T-helper 9 cell (primary cell): Measurements from ENCODE around the gene CERS1.

ENCODE experiments used
- DNase-seq: peaks from one replicate; pipeline ENCODE4 v3.0.0-alpha.2; 2020

Gene CERS1

DNA sequence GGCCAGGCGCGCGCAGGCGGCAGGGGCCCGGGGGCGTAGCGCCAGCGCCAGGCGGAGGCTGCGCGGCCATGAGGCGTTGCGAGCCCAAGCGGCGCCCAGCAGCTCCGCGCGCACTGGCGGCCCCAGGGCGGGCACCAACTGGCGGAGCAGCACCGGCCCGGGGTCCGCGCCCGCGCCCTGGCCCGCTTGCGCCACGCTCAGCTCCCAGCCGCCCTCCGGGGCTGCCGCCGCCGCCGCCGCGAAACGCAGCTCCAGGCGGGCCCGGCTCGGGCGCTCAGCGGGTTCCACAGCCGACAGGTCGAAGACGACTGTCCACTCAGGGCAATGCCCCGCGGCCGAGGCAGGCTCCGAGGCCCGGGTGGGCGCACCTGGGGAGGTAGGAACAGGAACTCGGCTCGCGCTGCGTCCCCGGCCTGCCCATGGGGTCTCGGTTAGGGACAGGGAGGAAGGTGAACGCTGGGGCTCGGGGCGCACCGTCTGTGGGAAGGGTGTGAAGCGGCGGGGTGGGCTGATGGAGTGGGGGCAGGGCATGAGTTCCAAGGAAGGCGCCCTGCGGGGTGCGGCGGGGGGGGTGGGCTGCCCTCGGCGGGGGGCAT lies 26.8 kb downstream of the CERS1 start:
- no peak for DNase-seq

DNA sequence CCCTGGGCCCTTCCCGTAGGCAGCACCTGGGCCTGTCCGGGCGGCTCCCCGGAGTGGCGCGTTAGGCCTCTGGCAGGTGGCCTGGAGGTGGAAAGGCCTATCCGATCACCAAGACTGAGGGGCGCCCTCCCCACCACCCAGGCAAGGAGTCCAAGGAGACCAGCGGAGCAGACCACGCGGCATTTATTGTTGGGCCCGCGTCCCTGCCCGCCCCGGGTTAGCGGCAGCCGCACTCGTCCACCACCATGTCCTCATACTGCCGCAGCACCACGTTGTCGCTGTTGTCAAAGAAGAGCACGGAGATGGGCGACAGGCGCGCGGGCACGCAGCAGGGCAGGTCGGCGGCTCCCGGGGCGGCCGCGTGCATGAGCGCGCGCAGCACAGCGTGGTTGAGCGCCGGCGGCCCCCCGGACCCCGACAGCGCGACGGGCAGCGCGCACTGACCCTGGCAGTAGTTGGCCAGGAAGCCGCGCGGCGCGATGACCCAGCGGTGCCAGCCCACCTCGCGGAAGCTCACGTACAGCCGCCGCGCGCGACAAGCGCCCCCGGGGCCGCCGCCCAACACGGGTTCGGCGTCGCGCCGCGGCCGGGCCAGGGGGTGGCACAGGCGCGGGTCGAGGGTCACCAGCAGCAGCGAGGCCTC lies 27.5 kb downstream of the CERS1 start:
- no peak for DNase-seq

DNA sequence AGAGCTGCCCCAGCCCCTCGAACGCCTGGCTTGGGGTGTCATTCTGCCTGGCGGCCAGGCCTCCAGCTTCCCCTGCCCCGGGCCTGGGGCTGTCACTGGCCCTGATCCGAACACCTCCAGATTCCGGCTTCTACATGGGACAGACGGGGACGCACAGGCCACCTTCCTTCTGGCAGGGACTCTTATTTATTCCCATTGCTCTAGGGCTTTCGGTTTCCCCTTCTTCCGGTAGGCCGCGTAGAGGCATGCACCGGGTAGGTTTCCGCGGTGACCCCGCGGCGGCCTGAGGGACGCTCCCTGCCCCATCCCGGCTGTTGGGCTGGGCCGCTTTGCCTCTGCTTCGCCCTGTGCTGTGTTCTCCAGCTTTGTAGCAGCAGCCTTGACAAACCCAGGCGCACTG lies 28.2 kb downstream of the CERS1 start:
- no peak for DNase-seq

DNA sequence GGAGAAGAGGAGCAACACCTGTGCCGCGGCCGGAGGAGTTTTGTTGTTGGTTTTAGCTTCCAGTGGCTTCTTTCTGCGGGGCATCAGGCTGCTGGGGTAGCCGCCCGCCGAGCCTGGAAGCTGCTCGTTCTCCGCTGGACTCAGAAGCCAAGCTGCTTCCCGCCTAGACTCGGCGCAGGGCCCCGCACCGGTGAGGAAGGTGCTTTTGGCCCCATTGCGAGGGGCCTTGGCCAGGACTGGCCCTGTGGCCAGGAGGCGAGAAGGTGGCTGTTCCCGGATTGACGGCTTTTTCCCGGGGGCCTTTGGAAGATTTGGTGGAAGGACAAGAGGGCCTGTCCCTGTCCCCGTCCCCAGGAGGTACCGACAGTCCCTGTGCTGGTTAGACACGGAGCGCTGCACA lies 28.8 kb downstream of the CERS1 start:
- no peak for DNase-seq

DNA sequence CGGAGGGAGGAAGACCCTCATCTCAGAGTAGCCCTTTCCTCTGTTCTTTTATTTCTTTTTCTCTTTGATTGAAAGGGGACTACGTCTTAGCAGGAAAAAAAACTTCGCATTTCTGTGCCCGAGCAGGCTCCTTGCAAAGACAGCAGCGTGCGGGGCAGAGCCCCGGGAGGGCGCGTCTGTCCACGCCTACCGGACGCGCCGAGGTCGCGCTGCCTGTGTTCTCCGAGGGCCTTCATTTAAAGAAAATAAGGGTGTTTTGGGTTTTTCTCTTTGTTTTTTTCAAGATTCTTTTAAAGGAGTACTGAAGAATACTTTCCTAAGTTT lies 29.2 kb downstream of the CERS1 start:
- no peak for DNase-seq

DNA sequence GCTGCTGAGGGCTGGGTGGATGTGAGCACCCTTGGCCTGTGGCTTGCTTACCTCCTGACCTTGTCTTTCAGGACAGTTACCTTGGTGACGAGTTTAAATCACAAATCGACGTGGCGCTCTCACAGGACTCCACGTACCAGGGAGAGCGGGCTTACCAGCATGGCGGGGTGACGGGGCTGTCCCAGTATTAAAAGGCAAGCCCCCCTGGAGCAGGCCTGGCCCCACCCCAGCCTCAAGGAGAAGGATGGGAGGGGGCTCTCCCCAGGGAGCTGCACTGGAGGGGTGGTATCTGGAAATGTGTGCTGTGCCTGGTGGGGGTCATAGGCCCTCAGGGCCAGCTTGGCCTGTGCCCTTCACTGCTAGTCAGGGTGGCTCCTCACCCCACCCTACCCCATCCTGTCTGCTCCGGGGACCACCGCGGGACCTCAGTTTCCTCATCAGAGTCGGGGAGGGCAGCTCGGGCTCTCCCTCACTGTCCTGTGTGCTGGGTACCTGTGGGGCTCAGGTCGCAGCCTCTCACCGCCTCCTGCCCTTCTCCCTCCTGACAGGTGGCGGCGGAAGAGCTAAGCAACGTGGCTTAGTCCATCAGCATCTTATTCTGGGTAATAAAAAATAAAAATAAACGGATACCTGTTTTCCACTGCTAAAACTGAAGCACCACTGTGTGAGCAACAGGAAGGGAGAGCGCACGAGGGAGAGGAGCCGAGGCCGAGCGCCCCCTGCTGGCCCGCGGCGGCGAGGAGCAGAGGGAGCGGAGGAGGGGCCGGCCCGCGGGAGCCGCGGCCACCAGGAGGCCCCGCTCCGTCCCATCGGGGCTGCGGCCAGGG lies 29.8 kb downstream of the CERS1 start:
- peak; percentile 63 for DNase-seq

DNA sequence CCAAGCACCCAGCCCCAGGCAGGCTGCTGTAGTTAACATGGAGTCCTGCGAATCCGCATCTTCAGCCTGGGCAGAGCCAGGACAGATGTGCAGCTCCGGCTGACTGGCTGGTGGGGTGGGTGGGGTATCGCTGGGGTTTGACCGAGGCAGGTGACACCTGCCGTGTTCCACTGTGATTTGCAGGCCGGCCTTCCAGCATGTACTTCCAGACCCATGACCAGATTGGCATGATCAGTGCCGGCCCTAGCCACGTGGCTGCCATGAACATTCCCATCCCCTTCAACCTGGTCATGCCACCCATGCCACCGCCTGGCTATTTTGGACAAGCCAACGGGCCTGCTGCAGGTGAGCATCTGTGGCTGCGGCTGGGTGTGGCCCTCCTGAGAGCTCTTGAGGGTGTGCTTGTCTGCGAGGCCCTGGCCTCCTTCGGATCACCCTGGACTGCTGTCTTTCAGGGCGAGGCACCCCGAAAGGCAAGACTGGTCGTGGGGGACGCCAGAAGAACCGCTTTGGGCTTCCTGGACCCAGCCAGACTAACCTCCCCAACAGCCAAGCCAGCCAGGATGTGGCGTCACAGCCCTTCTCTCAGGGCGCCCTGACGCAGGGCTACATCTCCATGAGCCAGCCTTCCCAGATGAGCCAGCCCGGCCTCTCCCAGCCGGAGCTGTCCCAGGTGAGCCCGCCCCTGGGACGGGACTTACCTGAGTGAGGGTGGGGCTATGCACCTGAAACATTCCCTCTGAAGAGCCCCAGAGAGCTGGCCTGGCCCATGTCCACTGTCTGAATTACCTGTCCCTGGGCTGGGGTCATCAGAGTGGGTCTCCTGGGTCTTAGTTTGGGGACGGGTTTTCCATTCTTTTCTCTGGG lies 30.6 kb downstream of the CERS1 start:
- no peak for DNase-seq

DNA sequence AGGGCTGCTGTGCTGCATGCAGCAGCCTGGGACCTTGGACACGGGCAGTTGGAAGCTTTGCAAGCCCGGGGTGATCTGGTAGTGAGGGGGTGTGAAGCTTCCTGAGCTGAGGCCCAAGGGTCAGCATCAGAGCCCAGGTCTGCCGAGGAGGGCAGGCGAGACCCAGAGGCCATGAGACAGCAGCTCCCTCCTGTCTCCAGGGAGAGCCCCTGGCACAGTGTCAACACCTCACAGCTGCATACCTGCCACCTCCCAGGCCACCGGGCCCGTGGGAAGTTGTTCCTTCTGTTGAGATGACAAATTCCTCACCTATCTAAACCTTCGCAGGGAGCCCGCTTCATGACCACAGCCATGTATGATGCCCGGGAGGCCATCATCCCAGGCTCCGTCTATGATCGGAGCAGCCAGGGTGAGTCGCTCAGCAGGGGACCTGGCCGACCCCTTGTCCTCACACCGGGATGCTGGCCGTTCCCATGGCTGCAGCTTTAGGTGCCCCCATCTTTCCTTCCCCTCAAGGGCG lies 32.1 kb downstream of the CERS1 start:
- DNase-seq: no peak

DNA sequence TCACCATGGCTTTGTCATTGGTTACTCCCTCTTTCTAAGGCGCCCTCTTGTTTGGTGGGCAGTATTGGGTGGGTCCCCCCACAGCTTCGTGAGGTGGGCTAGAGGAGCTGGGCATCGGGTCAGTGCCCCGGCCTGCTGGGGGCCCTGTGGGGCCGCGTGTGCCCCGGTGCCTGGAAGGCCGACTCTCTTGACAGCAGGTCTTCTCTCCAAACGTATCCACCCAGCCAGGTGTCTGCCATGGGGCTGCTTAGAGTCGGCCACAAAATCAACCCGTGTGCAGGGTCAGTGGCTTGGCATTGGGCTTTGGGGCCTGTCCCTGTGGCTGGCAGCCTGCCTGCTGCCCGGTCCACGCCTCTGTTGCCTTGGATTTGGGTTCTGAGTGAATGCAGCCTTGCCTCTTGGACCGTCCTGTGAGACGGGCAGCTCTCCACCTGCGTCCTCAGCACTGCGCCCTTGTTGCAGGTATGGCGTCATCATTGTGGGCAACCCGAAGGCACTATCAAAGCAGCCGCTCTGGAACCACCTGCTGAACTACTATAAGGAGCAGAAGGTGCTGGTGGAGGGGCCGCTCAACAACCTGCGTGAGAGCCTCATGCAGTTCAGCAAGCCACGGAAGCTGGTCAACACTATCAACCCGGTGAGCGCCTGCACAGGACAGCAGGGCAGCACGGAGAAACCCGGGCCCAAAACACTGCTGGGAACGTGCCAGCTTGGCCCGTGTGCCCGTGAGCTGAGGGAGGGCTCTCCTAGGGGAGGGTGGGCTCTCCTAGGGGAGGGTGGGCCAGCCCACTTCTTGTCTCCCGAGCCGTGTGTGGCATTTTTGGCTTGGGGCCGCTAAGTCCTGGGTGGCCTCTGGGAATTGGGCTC lies 32.7 kb downstream of the CERS1 start:
- DNase-seq: no peak

DNA sequence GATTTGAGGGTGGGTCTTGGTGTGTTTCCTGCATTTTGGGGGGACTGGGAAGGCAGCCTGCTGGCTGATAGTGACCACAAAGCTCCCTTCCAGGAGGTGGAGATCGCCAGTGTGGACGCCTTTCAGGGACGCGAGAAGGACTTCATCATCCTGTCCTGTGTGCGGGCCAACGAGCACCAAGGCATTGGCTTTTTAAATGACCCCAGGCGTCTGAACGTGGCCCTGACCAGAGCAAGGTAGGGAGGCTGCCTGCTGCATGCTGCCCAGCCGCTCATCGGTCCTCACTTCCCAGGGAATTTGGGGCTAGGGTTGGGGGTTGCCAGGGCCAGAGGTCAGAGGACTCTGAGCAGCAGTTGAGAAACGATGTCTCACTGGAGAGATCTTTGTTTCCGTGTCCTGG lies 34.0 kb downstream of the CERS1 start:
- no peak for DNase-seq

DNA sequence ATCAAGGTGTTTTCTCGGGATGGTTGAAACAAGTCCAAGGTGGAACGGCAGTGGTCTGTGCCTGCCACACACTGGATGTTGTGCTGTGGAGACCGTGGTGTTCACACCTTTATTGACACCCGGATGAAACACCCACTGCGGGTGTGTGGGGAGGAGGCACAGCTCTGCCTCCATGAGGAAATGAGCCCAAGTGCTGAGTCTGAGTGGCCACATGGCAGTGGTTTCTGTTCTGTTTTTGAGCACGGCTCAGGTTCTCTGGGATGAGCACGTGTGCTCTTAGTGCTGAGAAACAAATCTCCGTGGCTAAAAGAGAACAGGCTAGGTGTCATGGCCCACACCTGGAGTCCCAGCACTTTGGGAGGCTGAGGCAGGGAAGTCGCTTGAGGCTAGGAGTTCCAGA lies 34.7 kb downstream of the CERS1 start:
- no peak for DNase-seq

DNA sequence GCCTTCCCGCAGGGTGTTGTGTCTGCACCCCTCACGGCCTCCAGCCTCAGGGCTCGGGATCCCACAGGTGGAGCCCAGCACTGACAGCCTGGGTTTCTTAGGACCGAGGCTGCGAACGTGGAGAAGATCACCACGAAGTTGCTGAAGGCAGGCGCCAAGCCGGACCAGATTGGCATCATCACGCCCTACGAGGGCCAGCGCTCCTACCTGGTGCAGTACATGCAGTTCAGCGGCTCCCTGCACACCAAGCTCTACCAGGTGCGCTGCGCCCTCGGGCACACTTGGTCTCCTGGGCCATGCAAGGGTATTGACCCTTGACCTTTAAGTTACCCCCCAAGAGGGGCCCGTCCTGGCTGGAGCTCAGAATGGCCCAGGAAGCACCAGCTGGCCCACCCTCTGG lies 35.2 kb downstream of the CERS1 start:
- DNase-seq: no peak

DNA sequence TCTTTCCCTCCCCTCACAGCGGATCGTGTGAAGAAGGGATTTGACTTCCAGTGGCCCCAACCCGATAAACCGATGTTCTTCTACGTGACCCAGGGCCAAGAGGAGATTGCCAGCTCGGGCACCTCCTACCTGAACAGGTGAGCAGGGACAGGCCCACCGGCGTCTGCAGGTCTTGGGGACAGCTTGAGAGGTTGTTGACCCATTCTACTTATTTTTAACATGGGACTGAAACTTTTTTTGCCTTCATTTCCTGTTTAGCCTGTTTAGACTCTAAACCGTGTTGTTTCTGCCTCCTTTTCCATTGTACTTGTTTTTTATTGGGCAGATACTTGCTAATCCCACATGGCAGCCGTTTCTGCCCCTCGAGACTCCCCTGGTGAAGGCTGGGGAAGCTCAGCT lies 35.7 kb downstream of the CERS1 start:
- no peak for DNase-seq

DNA sequence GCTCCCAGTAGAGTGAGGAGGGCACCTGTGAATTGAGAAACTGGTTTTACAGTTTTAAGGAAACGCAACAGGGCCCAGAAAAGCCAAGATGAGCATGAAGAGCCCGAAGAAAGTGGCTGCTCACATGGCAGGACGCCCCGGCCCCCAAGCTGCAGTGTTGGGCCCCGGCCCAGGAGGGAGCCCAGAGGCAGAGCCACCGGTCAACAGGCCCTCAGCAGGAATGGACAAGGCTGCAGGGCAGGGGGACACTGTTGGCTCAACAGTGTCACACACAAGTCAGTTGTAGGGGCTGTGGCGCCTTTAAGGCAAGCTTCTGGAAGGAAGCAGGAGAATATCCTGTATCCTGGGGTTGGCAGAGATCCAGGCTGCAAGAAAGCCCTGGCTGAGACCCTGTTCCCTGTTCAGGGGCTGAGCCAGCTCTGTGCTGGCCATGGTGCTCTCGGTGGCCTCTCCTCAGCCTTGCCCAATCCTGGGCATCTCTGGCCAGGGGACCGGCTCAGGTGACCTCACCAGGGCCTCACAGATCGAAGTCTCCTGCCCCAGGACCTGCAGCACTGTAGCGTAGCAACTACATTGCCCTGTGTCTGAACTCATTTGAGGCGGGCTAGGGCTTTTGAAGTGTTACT lies 36.2 kb downstream of the CERS1 start:
- no peak for DNase-seq

DNA sequence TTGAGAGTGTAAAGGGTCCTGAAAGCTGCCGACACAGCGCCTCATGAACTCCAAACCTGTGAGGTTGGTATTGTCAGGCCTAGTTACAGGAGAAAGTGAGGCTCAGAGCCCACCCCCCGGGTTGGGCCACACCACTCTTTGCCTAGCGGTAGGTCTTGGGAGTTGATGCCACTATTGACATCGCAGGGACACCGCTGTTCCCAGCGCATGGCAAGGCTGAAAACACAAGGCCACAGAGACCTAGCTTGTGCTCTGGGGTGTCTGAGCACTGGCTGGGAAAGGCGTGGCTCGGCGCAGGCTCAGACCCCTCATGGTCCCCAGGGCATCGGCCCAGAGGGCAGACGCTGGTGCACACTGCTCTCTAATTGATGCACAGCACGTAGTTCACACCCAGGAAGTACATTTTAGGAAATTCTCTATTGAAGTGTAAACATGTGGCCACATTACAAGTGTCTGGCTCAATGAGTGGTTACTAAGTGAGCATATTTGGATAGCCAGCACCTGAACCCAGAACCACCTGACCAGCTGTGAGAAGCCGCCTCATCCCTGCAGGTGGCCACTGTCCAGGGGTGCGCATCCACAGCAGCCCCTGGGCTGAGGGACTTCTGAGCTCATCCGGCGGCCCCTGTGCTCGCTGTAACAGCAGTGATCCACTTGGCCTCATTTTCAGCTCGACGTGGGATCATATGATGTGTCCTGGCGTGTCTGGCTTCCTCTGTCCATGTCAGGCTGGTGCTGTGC lies 36.9 kb downstream of the CERS1 start:
- no peak for DNase-seq

DNA sequence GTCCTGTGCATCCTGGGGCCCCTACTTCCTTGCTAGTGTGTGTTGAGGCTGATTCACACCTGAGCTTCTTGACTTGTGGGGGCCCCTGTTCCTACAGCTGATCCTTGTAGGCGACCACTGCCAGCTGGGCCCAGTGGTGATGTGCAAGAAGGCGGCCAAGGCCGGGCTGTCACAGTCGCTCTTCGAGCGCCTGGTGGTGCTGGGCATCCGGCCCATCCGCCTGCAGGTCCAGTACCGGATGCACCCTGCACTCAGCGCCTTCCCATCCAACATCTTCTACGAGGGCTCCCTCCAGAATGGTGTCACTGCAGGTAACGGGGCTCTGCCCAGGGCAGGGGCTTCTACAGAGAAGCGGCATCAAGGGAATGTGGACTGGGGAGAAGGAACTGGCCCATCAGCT lies 38.7 kb downstream of the CERS1 start:
- no peak for DNase-seq

DNA sequence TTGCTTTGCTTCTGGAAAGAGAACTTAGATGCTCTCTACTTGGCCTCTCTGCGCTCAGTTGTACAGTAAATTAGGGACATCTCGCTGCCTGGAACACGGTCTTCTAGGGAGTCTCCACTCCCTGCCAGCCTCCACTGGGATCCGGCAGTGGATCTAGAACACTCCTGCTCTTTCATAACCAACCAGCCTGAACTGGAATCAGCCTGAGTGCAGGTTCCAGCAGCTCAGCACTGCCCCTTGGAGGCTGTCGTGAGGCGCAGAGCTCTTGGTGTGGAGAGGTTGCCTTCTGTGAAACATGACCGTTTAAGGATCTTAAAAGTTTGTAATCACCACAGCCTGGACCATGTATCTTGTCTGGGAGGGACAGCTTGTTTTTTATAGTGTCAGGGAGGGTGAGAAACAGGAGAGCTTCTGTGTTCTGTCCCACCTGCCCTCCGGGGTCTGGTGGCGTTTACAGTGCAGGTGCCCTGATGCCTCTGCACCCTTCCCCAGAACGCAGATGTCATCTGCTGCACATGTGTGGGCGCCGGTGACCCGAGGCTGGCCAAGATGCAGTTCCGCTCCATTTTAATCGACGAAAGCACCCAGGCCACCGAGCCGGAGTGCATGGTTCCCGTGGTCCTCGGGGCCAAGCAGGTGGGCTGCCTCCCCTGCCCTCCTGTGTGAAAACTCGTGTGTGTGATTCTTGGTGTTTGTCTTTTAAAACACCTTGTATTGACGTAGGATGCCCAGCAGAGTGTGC lies 39.4 kb downstream of the CERS1 start:
- no peak for DNase-seq

DNA sequence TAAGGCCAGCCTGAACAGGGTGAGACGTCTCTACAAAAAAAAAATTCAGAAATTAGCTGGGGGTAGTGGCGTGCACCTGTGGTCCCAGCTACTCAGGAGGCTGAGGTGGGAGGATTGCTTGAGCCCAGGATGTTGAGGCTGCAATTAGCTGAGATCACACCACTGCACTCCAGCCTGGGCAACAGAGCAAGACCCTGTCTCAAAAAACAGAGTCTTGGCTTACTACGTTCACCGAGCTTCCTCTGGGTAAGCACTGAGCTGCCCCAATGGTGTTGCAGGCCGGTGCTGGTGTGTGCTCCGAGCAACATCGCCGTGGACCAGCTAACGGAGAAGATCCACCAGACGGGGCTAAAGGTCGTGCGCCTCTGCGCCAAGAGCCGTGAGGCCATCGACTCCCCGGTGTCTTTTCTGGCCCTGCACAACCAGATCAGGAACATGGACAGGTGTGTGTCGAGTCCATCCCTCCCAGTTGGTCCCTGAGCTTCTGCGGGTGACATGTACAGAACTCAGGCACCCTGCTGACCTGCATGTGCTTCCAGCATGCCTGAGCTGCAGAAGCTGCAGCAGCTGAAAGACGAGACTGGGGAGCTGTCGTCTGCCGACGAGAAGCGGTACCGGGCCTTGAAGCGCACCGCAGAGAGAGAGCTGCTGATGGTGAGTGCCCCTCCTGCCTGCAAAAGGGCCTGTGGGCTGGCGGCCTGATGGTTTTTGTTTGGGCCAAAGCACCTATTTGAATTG lies 40.1 kb downstream of the CERS1 start:
- no peak for DNase-seq

DNA sequence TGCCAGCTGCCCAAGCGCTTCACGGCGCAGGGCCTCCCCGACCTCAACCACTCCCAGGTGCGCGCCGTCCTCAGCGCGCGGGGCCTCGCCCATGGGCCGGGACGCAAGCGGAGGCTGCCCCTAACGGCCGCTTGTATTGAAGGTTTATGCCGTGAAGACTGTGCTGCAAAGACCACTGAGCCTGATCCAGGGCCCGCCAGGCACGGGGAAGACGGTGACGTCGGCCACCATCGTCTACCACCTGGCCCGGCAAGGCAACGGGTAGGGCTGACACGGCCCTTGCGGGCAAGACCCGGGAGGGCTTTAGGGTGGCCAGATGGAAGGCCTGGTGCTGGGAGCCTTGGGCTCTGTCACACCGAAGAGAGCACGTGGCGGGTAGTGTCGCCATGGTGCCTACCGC lies 41.0 kb downstream of the CERS1 start:
- DNase-seq: no peak
